ENCODE data around the gene VN1R5. TPM values are rescaled to one million over a fixed set of nuclear protein-coding genes. Genes with fewer than 3 reads are reported as not detected.

VN1R5 gene
- total RNA-seq, 2 experiments from 2014 or later: not detected

DNA sequence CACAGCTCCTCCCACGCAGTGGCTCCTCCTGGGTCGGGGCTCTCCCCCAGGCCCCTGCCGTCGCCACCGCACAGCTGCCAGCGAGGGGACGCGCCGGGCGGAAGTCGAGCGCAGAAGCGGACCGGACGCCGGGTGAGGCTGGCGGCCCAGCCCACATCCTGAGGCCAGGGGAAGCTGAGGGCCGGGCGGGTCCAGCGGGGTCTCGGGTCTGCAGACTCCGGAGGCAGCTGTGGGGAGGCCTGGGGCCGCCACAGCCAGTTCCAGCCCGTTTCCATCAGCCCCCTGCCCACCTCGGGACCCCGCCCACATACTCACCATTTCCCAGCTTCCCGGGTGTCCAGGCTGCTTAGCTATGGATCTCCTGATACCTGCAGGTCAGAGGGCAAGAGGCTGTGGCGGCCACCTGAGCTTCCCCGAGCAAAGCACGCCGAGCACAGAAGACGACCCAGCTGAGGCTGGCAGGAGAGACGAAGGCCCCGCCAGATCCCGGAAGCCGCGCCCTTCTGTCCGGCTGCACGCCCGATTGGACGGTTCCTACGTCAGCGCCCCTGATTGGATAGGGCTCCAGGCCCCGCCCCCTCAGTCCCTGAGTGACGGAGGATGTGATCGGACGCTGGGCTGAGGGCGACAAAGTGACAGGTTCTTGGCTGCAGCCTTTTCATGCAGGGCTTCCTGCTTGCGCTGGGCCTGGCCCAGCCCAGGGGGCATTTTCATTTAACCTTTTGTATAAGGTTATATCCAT, 45.3 kb upstream of the VN1R5 start:
- peaks cover 36% of the 10 kb centered on the region for H3K4me1 ChIP-seq (ENCODE audit: insufficient read depth, low read length, poor library complexity, severe bottlenecking)
- H2AFZ ChIP-seq (ENCODE audit: low read length): peak overlapping the region; percentile 85
- H3K4me3 ChIP-seq (ENCODE audit: low read depth, low read length, poor library complexity, severe bottlenecking): peak overlapping the region; percentile 81
- peaks cover 10% of the 10 kb centered on the region for H4K20me1 ChIP-seq (ENCODE audit: insufficient read depth, low read length)
- H3K27ac ChIP-seq (ENCODE audit: low read depth, low read length, poor library complexity, severe bottlenecking): peak overlapping the region; percentile 60
- POLR2A ChIA-PET: interaction anchor here (0.6 to 1.5 kb wide), 8 partner anchors 11 to 326 kb away, joined by 3 to 5 read pairs (median 4); no protein-coding TSS in a partner anchor
- CTCF ChIA-PET (ENCODE audit: unreplicated experiment): interaction anchor here (0.6 kb wide), 1 partner anchor 327 kb away, joined by 3 read pairs; no protein-coding TSS in a partner anchor
- H3K9me3 ChIP-seq (ENCODE audit: low read length): no peaks in the 10 kb centered on the region
- H3K36me3 ChIP-seq (ENCODE audit: insufficient read depth, low read length): peaks cover 40% of the 10 kb centered on the region
- DNase-seq (ENCODE audit: low spot score): peak; percentile 98
- intact Hi-C loops (cut with micrococcal nuclease; ENCODE audit: unreplicated experiment): loop anchor here (1.0 to 10.0 kb wide), 5 partner anchors 106 to 646 kb away; partner anchors contain the start of genes AHCTF1, CNST, TFB2M and ZNF496
- H3K9me2 ChIP-seq (ENCODE audit: insufficient read depth, low read length): no peaks in the 10 kb centered on the region
- peak overlapping the region; percentile 94 for H3K4me2 ChIP-seq (ENCODE audit: low read length)
- no TSS peak for BruUV-seq (replicated peaks)
- peaks cover 46% of the 10 kb centered on the region for H3K79me2 ChIP-seq (ENCODE audit: insufficient read depth, low read depth, low read length)
- TF ChIP-seq, protein P1, sequence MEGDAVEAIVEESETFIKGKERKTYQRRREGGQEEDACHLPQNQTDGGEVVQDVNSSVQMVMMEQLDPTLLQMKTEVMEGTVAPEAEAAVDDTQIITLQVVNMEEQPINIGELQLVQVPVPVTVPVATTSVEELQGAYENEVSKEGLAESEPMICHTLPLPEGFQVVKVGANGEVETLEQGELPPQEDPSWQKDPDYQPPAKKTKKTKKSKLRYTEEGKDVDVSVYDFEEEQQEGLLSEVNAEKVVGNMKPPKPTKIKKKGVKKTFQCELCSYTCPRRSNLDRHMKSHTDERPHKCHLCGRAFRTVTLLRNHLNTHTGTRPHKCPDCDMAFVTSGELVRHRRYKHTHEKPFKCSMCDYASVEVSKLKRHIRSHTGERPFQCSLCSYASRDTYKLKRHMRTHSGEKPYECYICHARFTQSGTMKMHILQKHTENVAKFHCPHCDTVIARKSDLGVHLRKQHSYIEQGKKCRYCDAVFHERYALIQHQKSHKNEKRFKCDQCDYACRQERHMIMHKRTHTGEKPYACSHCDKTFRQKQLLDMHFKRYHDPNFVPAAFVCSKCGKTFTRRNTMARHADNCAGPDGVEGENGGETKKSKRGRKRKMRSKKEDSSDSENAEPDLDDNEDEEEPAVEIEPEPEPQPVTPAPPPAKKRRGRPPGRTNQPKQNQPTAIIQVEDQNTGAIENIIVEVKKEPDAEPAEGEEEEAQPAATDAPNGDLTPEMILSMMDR (conservative IDR thresholded peaks at IDR 0.05; ENCODE audit: low read length): no peak
- no peak for TF ChIP-seq EZH2phosphoT487 (IDR thresholded peaks at IDR 0.05; ENCODE audit: borderline replicate concordance, low read depth, low read length)

DNA sequence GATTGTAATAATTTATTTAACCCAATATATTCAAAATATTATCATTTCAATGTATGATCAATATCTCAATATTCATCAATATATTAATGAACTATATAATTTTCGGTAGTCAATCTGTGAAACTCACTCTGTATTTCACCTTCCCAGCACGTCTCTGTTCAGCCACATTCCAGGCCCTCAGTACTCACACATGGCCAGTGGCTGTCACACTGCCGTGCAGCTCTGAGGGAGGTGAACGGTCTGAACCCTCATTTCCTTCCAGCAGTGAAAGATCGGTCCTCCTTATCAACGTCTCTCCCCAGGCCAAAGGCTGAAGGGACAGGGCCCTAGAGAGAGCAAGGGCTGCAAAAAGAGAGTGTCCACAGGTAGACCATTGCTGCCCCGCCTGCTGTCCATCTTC, 44.5 kb upstream of the VN1R5 start:
- DNase-seq (ENCODE audit: low spot score): no peak
- Histone ChIP-seq H3K4me2 (ENCODE audit: low read length) (peak overlapping the region; percentile 55), H3K36me3 (ENCODE audit: insufficient read depth, low read length) (peaks cover 32% of the 10 kb centered on the region), H3K4me3 (ENCODE audit: low read depth, low read length, poor library complexity, severe bottlenecking) (no peak overlapping the region), H2AFZ (ENCODE audit: low read length) (peak overlapping the region; percentile 85), H3K79me2 (ENCODE audit: insufficient read depth, low read depth, low read length) (peaks cover 38% of the 10 kb centered on the region), H3K4me1 (ENCODE audit: insufficient read depth, low read length, poor library complexity, severe bottlenecking) (peaks cover 36% of the 10 kb centered on the region), H3K9me3 (ENCODE audit: low read length) (no peaks in the 10 kb centered on the region), H4K20me1 (ENCODE audit: insufficient read depth, low read length) (peaks cover 10% of the 10 kb centered on the region), H3K27ac (ENCODE audit: low read depth, low read length, poor library complexity, severe bottlenecking) (no peak overlapping the region), H3K9me2 (ENCODE audit: insufficient read depth, low read length) (no peaks in the 10 kb centered on the region)
- ChIA-PET CTCF (ENCODE audit: unreplicated experiment) (no interaction called here), POLR2A (interaction anchor here (0.6 kb wide), 1 partner anchor 1042 kb away, joined by 7 read pairs; no protein-coding TSS in a partner anchor)
- no TSS peak for BruUV-seq (replicated peaks)
- no peak for TF ChIP-seq EZH2phosphoT487 (IDR thresholded peaks at IDR 0.05; ENCODE audit: borderline replicate concordance, low read depth, low read length)
- TF ChIP-seq, protein P1 (conservative IDR thresholded peaks at IDR 0.05; ENCODE audit: low read length): no peak
- intact Hi-C loops (cut with micrococcal nuclease; ENCODE audit: unreplicated experiment): loop anchor here (1.0 to 10.0 kb wide), 5 partner anchors 107 to 647 kb away; partner anchors contain the start of genes AHCTF1, CNST, TFB2M and ZNF496
